HG03460 (cell line): Measurements from ENCODE around the gene RAB8B.

Source experiments
- ATAC-seq: cut with Tn5 transposase; IDR thresholded peaks from one replicate; pipeline ENCODE4 v1.9.1; 2021; ENCODE audit not compliant: unreplicated experiment

RAB8B gene

GRCh38 chr15:63260791-63261190 lies 71.4 kb downstream of the RAB8B start:
- no peak for ATAC-seq

DNA sequence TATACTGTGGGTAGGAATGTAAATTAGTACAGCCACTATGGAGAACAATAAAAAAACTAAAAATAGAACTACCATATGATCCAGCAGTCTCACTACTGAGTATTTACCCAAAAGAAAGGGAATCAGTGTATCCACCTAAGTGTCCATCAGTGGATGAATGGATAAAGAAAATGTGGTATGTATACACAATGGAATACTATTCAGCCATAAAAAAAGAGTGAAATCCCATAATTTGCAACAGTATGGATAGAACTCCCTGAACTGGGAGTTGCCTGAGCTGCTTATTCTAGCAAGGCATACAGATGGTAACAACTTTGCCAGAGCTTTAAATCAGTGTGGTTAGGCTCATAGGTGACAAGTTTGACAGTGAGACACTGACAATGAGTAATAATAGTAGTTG lies 71.9 kb downstream of the RAB8B start:
- no peak for ATAC-seq

GRCh38 chr15:63263519-63263918 lies 74.1 kb downstream of the RAB8B start:
- ATAC-seq, result no peak

DNA sequence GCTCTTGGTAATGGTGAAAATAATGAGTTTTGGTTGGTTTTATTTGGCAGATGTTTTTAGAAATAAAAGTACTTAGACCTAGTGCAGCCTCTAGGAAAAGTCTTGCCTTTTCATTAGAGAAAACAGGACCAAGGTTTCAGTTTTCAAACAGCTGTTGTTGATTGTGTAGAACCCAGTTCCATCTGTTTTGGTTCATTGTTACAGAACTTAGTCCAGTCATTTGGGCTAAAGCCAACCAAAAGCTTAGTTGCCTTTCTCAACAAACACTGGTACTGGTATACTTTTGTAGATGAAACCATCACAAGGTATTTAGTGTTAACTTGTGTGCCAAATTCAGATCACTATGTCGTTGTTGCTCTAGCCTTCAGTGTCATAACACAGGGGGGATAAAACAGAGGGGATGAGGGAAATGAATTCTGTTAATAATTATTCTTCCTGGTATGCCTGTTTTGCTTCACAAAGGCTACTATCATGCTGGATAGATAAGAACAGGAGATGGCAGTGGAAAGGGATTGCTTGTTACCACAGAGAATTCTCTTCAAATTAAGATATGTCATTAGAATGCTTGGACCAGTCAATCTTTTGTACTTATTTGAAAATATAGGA lies 75.4 kb downstream of the RAB8B start:
- ATAC-seq, result no peak

DNA sequence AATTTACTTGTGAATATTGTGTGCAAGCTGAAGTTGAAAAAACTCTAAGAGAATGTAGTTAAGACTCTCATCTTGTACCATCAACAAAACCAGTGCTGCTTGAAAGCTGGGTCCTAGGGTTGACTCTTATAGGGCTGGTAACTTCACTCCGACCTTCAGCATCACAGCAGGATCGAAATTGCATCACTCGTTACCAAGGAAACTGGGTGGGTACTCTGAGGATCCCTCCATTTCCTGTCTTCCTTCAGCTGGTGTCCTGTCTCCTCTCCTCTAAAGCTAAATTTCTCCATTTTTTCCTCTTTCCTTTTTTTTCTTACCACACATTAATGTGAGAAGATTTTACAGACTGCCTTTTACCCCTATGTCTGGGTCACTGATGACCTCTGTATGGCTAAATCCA lies 85.0 kb downstream of the RAB8B start:
- no peak for ATAC-seq

DNA sequence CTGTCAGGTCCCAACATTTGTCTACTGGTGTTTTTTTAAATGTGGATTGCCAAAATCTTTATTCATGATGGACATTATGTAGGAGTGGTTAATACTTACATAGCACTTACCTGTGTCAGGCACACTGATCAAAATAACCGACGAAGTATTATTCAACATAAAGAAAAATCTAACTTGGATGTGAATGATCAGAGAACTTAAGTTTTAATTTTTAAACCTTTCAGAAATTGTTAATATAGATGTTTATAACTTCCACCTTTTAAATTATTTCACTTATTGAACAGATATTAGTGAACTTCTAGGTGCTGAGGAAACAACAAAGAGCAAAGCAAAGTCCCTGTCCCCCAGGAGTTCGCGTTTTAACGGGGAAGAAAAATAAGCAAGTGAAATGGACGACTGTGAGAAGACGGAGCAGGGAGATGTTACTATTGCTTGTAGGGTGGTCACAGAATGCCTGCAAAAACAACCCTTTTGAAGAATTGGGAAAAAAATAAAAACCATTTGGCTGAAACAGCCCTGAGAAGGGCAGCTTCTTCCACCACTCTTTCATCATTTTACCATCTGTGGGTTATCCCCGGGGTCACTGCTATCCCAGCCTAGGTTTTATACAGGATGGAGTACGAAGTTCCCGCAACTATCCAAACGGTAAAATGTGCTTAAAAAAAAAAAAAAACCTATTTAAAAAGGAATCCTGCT lies 87.1 kb downstream of the RAB8B start:
- peak; percentile 8 for ATAC-seq

DNA sequence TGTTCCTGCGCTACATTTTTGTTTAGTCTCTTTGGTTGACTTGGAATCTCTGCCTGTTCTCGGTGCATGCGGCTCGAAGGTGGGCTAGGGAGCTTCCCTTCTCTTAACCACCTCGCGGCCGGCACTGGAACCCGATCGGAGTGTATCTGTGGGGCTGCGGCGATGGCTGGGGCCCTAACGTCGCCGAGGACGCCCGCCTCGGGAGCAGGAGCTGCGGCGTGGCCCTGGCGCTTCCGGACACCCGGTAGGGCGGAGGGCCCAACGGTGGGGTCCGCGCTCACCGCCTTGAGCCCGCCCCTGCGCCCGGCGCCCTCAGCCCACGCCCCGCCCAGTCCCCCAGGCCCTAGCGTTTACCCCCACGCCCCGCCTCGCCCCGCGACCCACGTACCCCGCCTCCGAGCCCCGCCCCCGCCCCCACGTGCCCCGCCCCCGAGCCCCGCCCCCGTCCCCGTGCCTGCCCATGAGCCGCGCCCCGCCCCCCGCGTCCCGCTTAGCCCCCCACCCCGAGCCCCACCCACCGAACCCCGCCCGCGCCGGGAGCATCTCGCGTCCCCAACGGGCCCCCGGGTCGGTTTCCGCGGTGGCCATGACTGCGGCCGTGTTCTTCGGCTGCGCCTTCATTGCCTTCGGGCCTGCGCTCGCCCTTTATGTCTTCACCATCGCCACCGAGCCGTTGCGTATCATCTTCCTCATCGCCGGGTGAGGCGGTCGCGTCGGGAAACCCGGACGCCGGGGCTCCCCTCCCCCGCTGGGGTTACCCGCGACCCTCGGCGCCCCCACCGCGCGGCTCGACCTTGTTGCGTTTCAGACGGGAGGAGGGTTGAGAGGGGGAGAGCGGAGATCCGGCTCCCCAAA lies 87.9 kb downstream of the RAB8B start, which contains the start of gene APH1B:
TSS of gene APH1B (plus strand) at position 568 of the 855 bp plus-strand sequence. CDS start at position 587, 19 bp downstream.
- ATAC-seq, result peak; percentile 75

DNA sequence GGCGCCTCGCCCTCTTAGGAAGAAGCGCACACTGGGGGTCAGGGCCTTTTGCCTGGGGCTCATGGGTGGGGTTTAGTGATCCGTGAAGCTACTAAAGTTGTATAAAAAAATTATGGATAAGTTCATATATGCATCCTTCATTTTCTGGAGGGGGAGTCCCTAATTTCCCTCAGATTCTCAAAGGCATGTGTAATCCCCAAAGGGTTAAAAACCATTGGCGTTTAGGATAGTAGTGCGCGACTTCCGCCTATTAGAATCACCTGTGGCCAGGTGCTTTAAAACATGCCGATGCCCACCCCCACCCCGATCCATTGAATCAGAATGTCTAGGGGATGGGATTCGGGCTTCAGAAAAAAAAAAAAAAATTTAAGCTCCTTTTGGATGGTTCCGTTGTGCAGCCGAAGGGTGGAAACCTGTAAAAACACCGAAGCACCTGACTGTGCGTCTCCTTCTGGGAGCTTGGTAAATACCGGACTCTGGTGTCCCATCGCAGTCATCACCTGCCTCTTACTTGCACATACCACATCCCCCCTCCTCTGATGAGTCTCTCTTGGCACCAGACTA lies 88.6 kb downstream of the RAB8B start:
- no peak for ATAC-seq

DNA sequence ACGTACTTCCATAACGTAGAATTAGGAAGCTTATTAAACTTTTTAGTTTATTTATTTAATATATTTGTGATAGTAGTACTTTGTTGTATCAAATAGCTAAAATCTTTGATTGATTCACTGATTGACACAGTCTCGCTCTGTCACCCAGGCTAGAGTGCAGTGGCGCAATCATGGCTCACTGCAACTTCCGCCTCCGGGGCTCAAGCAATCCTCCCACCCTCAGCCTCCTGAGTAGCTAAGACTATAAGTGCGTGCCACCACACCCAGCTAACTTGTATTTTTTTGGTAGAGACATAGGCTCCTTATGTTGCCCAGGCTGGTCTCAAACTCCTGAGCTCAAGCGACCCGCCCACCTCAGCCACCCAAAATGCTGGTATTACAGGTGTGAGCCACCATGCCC lies 93.7 kb downstream of the RAB8B start:
- no peak for ATAC-seq

DNA sequence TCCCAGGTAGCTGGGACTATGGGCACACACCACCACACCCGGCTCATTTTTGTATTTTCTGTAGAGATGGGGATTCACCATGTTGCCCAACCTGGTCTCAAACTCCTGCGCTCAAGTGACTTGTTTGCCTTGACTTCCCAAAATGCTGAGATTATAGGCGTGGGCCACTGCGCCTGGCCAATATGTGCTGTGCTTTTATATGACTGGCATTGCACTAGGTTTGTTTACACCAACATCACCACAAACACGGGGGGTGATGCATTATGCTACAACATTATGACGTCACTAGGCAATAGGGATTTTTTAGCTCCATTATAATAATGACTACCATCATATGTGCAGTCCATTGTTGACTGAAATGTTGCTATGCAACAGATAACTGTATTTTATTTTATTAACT lies 94.9 kb downstream of the RAB8B start:
- no peak for ATAC-seq

DNA sequence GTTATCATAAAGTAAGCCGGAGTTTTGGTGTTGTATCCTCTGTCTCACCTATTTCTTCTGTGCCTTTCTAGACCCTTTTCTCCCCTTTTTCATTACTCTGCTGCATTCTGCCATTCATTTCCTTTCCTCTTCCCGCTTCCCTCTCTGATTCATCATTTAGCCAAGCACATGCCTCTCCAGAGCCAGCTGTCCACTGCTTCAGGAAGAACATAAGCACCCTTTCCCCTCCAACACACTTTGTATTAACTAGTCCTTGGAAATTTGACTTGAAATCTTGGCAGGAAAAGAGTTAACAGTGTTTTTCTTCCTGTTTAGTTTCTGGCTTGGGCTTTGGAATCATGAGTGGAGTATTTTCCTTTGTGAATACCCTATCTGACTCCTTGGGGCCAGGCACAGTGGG lies 97.7 kb downstream of the RAB8B start:
- ATAC-seq, result no peak

GRCh38 chr15:63288342-63288741 lies 98.9 kb downstream of the RAB8B start:
- no peak for ATAC-seq

DNA sequence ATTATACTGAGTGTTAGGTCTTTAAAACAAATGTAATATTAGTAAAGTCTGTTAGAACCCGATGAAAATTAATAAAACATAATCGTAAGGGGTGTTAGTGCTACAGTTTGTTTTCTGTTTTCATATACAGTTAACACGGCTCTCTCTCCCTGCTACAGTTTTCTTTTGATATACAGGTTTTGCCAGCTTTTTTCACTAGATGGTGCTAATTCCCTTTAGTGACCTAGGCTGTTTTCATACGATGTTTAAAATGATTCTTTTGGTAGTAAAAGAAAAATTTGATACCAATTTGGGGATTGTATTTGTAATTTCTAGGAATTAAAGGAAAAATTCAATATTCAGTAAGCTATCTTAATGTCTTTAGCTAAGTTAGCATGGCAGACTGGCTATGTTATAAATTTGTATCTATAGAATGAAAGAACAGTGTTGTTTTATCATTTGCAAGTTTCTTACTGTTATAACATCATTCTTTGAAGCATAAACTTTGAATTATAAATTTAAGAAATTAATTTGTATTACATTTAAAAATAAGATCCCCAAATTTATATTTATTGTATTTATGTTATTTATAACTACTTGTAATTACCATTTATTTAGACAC lies 99.5 kb downstream of the RAB8B start:
- ATAC-seq, result no peak

GRCh38 chr15:63291507-63291906 lies 102.1 kb downstream of the RAB8B start:
- no peak for ATAC-seq

DNA sequence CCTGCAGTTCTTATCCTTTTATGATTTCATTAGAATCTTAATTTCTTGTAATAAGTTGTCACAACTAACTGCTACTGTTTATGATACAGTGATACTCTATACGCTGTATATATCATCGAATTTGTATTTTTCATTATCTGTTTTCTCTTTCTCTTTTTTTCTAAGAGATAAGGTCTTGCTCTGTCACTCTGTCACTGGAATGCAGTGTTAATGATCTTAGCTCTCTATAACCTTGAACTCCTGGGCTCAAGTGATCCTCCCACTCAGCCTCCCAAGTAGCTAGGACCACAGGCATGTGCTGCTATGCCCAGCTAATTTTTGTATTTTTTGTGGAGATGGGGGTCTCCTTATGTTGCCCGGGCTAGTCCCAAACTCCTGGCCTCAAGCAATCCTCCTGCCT lies 102.8 kb downstream of the RAB8B start:
- ATAC-seq, result no peak

- no peak for ATAC-seq
Observed at GRCh38 chr15:63292771-63293170, 103.4 kb downstream of the RAB8B start.

- ATAC-seq, result no peak
Observed at GRCh38 chr15:63294359-63294758, 105.0 kb downstream of the RAB8B start.

DNA sequence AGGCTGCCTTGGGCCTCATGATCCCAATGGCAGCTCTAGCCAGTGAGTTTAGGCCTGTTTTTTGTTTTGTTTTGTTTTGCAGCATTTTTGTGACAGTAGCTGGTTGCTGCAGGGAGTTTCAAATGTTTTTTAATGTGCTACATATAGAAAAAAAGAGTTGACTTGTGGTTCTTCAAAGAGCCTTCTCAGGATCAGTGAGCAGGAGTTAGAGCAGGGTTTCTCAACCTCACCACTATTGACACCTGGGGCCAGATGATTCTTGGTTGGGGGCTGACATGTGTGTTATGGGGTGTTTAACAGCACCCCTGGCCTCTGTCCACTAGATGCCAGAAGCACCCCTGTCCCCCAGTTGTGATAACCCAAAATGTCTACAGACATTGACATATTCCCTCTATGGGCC lies 105.9 kb downstream of the RAB8B start:
- no peak for ATAC-seq

GRCh38 chr15:63296195-63296594 lies 106.8 kb downstream of the RAB8B start:
- no peak for ATAC-seq

- ATAC-seq, result no peak
Observed at GRCh38 chr15:63299943-63300575, 110.7 kb downstream of the RAB8B start.

DNA sequence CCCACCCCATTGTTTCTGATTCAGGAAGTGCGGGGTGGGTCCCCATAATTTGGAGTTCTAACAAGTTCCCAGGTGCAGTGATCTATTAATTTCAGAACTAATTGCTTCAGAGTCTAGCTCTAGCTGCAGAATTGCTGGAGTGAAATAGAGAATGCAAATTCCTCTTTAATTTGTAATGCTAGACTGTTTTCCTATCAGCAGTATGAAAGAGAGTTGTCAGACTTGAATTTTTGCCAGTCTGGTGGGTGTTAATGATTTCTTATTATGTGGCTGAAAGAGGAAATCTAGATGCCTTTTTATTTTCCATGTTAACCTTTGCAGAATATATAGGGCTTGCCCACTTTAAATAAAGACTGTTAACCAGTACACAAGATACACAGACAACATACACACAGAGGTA lies 111.7 kb downstream of the RAB8B start:
- no peak for ATAC-seq
